NCI-H345 (cell line): ENCODE data around the gene ARHGEF17.

Experiments
- DNase-seq: peaks from one replicate; lab custom pipeline; 2025; lab: John Stamatoyannopoulos, UW

ARHGEF17 gene

GRCh38 chr11:73380897-73381410 lies 72.9 kb downstream of the ARHGEF17 start:
- no peak for DNase-seq

- DNase-seq, result no peak
Observed at GRCh38 chr11:73381589-73381988, 73.5 kb downstream of the ARHGEF17 start.

GRCh38 chr11:73382183-73382582 lies 74.1 kb downstream of the ARHGEF17 start:
- no peak for DNase-seq

GRCh38 chr11:73382747-73383146 lies 74.7 kb downstream of the ARHGEF17 start:
- DNase-seq, result no peak

GRCh38 chr11:73383249-73384124 lies 75.4 kb downstream of the ARHGEF17 start:
- peak; percentile 21 for DNase-seq

- no peak for DNase-seq
Observed at GRCh38 chr11:73384125-73384441, 76.0 kb downstream of the ARHGEF17 start.

- no peak for DNase-seq
Observed at GRCh38 chr11:73384531-73384871, 76.4 kb downstream of the ARHGEF17 start.

- DNase-seq, result no peak
Observed at GRCh38 chr11:73384872-73385689, 77.0 kb downstream of the ARHGEF17 start.

GRCh38 chr11:73386016-73386415 lies 77.9 kb downstream of the ARHGEF17 start:
- no peak for DNase-seq

GRCh38 chr11:73386546-73386945 lies 78.5 kb downstream of the ARHGEF17 start:
- no peak for DNase-seq

- DNase-seq, result no peak
Observed at GRCh38 chr11:73387594-73388264, 79.7 kb downstream of the ARHGEF17 start.

- DNase-seq, result no peak
Observed at GRCh38 chr11:73388265-73389133, 80.4 kb downstream of the ARHGEF17 start.

- DNase-seq, result no peak
Observed at GRCh38 chr11:73389134-73389525, 81.1 kb downstream of the ARHGEF17 start.

GRCh38 chr11:73389916-73390315 lies 81.8 kb downstream of the ARHGEF17 start:
- DNase-seq, result no peak

GRCh38 chr11:73390601-73391565 lies 82.8 kb downstream of the ARHGEF17 start:
- no peak for DNase-seq

- no peak for DNase-seq
Observed at GRCh38 chr11:73391665-73392064, 83.6 kb downstream of the ARHGEF17 start.

GRCh38 chr11:73392108-73393010 lies 84.3 kb downstream of the ARHGEF17 start:
- no peak for DNase-seq

- no peak for DNase-seq
Observed at GRCh38 chr11:73393011-73393380, 84.9 kb downstream of the ARHGEF17 start.
